LNCaP clone FGC (cell line): ENCODE results near the gene SLC30A1.

Experiments
- DNase-seq: peaks from one replicate; pipeline ENCODE4 v3.0.0-alpha.2; 2011; ENCODE audit warnings: low read depth
- H3K4me3 ChIP-seq: 2 replicates; pipeline ENCODE4 v1.5.1; 2011; ENCODE audit warnings: mild to moderate bottlenecking, low read depth, low read length, control low read depth
- CTCF ChIP-seq: IDR thresholded peaks from 2 replicates; pipeline ENCODE4 v1.5.1; 2012; ENCODE audit warnings: mild to moderate bottlenecking; ENCODE audit not compliant: control insufficient read depth, insufficient read depth; ENCODE audit errors: extremely low read depth

The SLC30A1 gene

DNA sequence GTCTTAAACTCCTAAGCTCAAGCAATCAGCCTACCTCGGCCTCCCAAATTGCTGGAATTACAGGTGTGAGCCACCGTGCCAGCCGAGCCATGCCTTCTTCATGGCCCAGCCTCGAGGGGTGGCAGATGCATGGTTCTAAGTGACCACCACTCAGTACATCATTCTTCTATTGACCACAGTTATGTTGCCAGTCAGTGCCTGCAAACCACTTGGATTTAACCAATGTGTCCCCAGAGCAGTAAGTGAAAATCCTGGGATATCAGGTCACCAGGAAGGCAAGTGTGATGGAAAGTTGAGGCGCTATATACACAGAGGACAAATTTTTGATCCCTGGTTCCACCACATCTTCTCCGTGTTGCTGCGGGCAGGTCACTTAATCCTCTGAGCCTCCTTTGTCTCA lies 50.0 kb downstream of the SLC30A1 start:
- TF ChIP-seq CTCF: no peak

GRCh38 chr1:211527888-211528287 lies 51.1 kb downstream of the SLC30A1 start:
- no peak overlapping the region for H3K4me3 ChIP-seq
- TF ChIP-seq CTCF: no peak

More for the DNA sequence above, 50.0 kb downstream of the SLC30A1 start:
- DNase-seq: no peak
- no peak overlapping the region for H3K4me3 ChIP-seq

DNA sequence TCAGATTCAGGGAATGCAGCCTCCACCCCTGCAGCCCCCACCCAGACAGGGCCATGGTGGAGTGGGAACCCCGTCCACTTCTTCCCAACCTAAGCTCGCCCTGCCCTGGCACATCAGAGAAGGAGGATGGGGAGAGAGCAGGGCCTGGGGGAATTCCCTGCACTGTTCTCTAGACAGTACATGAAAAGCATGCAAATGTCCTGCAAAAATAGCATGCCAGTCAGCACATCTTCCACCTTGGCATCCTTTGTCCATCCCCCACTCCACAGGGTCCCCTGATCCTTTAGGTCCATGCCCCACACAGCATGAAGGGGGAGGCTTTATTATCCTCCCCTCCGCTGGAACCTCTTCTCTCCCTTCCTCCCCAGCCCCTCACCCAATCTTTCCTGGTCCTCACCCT lies 52.0 kb downstream of the SLC30A1 start:
- TF ChIP-seq CTCF: no peak
- DNase-seq: no peak
- H3K4me3 ChIP-seq: no peak overlapping the region

More at GRCh38 chr1:211527888-211528287, 51.1 kb downstream of the SLC30A1 start:
- DNase-seq: no peak

- no peak for DNase-seq
- no peak for TF ChIP-seq CTCF
- H3K4me3 ChIP-seq: no peak overlapping the region
Measured at GRCh38 chr1:211526101-211526500, 52.9 kb downstream of the SLC30A1 start.

DNA sequence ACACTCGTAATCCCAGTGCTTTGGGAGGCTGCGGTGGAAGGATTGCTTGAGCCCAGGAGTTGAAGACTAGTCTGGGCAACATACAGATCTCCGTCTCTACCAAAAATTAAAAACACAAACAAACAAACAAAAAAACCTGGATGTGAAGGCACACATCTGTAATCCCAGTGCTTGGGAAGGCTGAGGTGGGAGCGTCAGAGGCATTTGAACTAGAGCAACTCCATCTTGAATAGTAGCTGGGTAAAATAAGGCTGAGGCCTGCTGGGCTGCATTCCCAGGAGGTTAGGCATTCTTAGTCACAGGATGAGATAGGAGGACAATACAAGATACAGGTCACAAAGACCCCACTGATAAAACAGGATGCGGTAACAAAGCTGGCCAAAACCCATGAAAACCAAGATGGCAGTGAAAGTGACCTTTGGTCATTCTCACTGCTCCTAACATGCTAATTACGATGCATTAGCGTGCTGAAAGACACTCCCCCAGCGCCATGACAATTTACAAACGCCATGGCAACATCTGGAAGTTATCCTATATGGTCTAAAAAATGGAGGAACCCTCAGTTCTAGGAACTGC lies 53.8 kb downstream of the SLC30A1 start:
- H3K4me3 ChIP-seq: no peak overlapping the region
- no peak for DNase-seq
- TF ChIP-seq CTCF: no peak

- no peak for DNase-seq
- no peak overlapping the region for H3K4me3 ChIP-seq
- TF ChIP-seq CTCF: no peak
Measured at GRCh38 chr1:211524521-211524920, 54.4 kb downstream of the SLC30A1 start.

GRCh38 chr1:211522804-211523203 lies 56.2 kb downstream of the SLC30A1 start:
- TF ChIP-seq CTCF: no peak

More at GRCh38 chr1:211522804-211523203, 56.2 kb downstream of the SLC30A1 start:
- DNase-seq: no peak
- H3K4me3 ChIP-seq: no peak overlapping the region
